HG03439 (cell line): ENCODE measurements around the gene HLA-DMB.
A peak's percentile ranks its signal among the peaks of the same experiment; 100 is the strongest.
"Not testable (repeated sequence)": the region's sequence is repeated elsewhere in the genome, so short reads cannot be mapped to it uniquely, and the experiment has no call there.

Source experiments
- ATAC-seq: cut with Tn5 transposase; IDR thresholded peaks from one replicate; pipeline ENCODE4 v1.9.1; 2021; ENCODE audit warnings: mild to moderate bottlenecking, moderate library complexity; ENCODE audit not compliant: unreplicated experiment

The HLA-DMB gene

DNA sequence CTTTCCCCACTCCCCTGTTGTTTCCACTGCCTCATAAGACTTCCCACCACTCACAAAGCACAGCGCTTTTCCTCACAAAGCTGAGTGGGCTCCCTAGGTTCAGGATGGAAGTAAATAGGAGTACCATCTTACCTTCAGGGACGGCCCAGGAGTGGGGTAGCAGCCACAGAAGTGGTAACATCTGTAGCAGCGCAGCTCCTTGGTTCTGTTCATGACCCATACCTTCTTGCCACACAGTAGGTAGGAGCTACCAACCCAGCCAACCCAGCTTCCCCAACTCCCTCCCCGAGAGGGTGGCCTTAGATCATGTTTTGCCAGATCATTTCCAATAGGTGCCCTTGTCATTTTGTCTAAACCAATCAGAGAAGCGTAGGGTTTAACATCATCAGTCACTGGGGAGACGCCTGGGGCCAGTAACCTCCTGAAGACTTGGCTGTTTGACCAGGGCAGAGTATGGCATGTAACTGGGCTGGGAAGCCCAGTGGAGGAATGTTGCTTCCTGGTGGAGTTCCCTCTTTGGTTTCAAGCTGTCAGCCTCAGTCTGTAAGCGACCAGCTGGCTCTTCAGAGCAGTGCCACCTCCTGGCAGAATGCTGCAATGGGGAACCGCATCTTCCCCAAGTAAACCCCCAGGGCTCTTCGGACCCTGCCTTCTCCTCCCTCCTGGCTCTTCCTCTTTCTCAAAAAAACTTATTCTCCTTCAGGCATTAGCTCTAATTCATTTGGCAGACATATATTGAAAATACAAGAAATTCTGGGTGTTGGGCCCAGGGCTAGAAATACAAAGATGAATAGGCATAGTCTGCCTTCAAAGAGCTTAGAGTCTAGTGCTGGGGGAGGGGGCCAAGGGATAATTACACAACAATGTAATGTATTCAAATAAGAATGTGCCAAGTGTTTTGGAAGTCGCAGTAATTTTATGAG is 12.2 kb upstream of the HLA-DMB start, which contains the start of gene HLA-DMA:
Gene HLA-DMA, minus strand, starts transcription at position 281 of the 923 bp plus-strand sequence. Its CDS starts 61 bp downstream, at position 220.
- peak; percentile 71 for ATAC-seq

GRCh38 chr6:32950449-32950848 is 9.6 kb upstream of the HLA-DMB start:
- no peak for ATAC-seq

DNA sequence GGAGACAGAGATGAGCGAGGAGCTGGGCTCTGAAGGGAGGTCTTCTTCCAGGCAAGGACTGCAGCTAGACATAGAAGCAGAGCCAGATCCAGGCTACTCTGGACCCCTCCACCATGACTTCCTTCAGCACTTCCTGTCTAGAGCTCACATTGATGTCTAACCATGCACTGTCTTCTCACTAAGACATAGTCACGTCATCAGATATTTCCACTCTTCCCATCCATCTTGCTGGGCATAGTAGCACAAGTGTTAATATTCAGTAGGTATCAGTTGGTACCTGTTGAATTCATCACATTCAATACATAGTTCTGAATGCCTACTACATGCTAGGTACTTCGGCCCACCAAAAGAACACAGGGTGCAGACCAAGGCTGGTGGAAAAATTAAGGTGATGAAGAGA is 9.2 kb upstream of the HLA-DMB start:
- ATAC-seq = no peak

- no peak for ATAC-seq
Measured at GRCh38 chr6:32949113-32949512, 8.3 kb upstream of the HLA-DMB start.

- no peak for ATAC-seq
Measured at GRCh38 chr6:32947552-32948465, 7.0 kb upstream of the HLA-DMB start.

GRCh38 chr6:32946893-32947292 is 6.1 kb upstream of the HLA-DMB start:
- ATAC-seq = no peak

DNA sequence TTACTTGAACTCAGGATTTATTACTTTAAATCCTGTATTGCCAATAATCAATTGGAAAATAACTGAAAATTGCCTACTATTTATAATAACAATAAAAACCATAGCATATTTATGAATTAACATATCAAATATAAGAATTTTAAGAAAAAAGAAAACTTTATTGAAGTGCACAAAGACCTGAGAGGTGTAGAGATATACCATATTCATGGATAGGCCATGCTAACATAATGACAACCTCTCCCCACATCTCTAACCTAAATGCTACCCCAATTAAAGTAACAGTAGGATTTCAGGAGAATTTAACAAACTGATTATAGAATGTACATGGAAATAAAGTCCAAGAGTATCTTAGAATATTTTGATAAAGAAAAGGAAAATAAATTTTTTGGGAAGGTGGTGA is 5.1 kb upstream of the HLA-DMB start:
- no peak for ATAC-seq

DNA sequence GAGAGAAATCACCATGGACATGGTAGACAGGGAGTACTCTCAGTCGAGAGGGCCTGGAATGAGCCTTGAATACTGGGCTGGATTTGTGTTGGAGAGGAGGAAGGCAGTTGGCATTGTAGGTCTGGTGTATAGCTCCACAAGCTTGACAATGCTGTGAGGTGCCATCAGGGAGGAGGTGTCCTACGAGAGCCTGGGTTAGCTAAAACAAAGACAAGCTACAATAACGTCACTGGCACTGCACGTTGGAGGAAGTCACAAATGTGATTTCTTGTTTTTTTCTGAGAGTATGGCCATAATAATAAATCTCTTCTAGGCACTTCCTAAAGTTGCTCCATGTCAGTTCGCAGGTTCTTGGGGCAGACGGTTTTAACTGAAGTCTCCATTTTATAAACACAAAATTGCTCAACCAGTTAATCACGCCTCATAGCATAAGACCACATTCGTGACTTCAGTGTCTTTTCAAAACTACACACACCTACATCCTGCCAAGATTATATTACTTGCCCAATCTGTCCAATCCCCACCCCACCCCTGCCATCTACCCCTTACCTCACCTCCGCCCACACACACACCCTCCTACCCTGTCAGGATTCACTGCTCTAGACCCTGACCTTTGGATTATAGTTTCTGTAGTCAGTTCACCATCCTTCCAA is 4.4 kb upstream of the HLA-DMB start:
- no peak for ATAC-seq

DNA sequence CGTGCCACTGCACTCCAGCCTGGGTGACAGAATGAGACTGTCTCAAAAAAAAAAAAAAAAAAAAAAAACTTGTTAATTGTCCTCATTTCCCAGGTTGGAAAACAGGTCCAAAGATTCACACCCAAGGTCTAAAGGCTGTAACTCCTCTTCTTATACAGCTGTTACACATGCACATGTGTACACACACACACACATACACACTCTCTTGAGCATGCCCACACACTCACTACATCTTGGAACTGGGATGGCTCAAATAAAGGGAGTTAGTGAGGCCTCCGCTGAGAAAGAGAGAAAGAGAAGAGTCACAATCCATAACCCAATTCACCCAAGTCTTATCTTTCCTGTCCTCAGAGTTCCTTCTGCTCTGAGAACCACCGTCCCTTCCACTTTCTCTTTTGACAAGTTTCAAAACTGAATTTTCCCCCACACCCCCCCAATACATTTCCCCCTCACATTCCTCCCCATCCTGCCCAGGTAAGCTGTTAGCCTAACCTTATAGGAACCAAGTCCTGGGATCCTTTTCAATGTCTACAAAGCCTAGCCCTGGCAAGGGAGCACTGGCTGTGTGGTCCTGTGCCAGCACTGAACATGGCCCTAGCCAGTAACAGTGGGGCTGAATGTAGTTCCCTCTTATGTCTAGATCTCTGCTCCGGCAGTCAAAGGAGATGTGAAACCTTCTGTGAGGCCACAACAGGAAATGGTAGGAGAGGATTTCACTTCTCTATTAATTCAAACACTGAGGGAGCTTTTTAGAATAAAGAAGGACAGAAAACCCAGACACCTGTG is 3.2 kb upstream of the HLA-DMB start:
- peak; percentile 28 for ATAC-seq

- not testable (repeated sequence) for ATAC-seq
Measured at GRCh38 chr6:32942555-32943123, 1.8 kb upstream of the HLA-DMB start.

GRCh38 chr6:32941214-32941768 is 463 bp upstream of the HLA-DMB start:
- peak; percentile 48 for ATAC-seq

DNA sequence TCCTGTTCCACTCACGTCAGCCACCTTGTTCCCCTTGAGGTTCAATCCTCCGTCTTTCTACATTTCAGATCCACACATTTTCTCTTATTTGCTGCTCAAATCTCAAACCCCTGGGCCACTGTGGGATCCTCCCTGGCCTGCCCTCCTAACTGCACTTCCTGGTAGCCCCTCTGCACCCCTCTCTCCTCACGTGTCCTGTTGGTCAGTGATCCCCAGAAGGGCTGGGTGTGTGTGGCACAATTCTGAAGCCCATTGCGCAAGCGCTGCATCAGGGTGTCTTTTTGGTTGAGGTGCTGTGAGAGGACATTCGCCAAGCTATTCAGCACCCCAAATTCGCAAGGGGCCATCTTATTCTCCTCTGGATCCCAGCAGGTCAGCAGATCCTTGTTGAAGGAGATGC is 2.3 kb downstream of the HLA-DMB start:
- ATAC-seq = no peak

- ATAC-seq = no peak
Measured at GRCh38 chr6:32937230-32937633, 3.6 kb downstream of the HLA-DMB start.

- ATAC-seq = no peak
Measured at GRCh38 chr6:32936239-32937152, 4.3 kb downstream of the HLA-DMB start.

DNA sequence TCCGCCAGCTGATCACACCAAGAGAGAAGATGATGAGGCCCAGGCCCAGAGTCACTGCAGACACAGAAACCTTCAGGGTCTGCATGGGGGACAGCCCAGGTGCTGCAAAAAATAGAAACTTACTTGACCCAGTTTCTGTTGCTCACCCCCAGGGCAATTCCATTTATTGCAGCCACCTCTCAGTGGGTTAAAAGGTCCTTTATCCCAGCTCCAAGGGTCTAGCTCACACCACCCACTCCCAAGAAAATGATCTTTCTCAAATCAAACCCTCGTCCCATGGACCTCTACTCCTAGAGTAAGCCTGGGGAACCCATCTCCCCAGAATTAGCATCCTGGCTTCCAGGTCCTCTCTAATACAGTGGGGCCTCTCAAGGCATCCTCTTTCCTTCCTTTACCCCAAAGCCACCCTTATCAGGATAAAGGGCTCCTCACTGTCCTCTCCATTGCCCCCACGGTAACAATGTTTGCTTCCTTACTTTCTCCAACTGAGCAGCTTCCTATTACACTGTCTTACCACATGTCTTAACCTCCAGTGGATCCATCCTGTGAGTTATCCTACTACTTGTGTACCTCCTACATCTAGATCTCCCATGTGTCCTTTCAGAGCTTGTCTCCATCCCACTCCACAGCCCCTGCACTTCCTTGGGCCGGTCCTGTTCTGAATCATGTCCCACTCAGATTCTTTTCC is 5.1 kb downstream of the HLA-DMB start:
- no peak for ATAC-seq

DNA sequence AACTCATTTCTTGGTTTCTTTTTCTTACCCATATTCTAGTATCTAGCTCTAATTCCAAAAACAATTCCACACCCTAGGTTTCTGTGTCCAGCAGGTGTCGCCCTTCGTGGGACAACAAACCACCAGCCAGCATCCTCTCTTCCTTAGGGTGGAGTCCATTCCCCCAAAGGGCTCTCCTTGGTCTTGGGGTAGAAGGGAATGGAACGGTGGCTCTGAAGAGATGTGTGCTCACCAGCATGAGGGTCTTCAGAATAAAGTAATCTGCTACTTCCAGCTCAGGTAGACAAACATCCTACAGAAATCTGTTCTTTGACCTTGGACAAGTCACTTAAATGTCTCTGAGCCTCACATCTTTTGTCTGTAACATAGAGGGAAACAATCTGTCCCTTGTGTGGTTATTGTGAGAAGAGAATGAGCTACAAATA is 7.2 kb downstream of the HLA-DMB start:
- no peak for ATAC-seq

DNA sequence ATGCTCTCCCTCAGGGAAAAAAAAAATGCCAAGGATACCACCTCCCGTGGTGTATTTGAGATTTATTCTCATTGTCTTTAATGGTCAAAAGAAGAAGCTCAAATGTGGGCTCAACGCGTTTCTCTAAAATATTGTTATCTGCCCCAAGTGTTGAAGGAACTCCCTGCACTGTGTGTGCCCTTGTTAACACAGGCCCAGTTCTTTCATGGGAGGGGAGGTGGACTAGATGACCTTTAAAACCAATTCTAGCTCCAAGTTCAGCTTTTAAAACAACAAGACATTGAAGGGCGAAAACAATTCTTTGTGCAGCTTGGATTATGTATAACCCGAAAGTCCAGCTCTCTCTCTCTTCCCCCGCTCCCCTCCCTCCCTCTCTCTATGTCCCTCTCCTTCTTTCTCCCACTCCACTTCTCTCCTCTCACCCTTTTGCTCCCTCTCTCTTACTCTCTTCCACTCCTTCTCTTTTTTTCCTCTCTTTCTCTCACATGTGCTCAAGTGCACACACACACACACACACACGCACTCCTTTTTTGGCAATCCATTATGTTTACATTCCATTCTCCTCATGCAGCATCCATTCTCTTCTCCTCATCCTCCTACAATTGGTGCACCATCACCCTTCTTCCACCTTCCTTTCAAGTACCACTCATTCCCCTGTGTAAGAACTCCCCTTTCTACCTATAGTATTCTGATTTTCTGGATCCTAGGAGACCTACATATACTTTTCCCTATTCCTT is 8.5 kb downstream of the HLA-DMB start:
- ATAC-seq = no peak
